Upper lobe of left lung (tissue), 4 donors: ENCODE results near the gene ARL5C.

Experiments used
- EP300 ChIP-seq, 4 donors: sonication (generic); formaldehyde crosslinking; IDR thresholded peaks; one replicate each; pipeline ENCODE4 v1.5.1; 2017; ENCODE audit warnings: antibody characterized with exemption in 4 of 4, control low read depth in 2 of 4
- POLR2A ChIP-seq, 4 donors: fragments of 450-650 bp; IDR thresholded peaks; one replicate each; pipeline ENCODE4 v1.5.1; 2016 to 2017; ENCODE audit warnings: antibody characterized with exemption in 4 of 4, mild to moderate bottlenecking in 2 of 4
- POLR2AphosphoS5 ChIP-seq, 2 donors: sonication (generic); formaldehyde crosslinking; IDR thresholded peaks; one replicate each; pipeline ENCODE4 v1.5.1; 2017; ENCODE audit warnings: antibody characterized with exemption in 2 of 2
- TF ChIP-seq, protein P1 (sequence below), 6 experiments: fragments of 450-650 bp in 4 of 6; fragments of 200-600 bp in 2 of 6; sonication (generic) in 2 of 6; IDR thresholded peaks; one replicate each; pipeline ENCODE4 v1.5.1; 2016 to 2019; ENCODE audit warnings: antibody characterized with exemption in 6 of 6

GRCh38 chr17:39183045-39183444 is 17.1 kb upstream of the ARL5C start:
- TF ChIP-seq, protein P1, sequence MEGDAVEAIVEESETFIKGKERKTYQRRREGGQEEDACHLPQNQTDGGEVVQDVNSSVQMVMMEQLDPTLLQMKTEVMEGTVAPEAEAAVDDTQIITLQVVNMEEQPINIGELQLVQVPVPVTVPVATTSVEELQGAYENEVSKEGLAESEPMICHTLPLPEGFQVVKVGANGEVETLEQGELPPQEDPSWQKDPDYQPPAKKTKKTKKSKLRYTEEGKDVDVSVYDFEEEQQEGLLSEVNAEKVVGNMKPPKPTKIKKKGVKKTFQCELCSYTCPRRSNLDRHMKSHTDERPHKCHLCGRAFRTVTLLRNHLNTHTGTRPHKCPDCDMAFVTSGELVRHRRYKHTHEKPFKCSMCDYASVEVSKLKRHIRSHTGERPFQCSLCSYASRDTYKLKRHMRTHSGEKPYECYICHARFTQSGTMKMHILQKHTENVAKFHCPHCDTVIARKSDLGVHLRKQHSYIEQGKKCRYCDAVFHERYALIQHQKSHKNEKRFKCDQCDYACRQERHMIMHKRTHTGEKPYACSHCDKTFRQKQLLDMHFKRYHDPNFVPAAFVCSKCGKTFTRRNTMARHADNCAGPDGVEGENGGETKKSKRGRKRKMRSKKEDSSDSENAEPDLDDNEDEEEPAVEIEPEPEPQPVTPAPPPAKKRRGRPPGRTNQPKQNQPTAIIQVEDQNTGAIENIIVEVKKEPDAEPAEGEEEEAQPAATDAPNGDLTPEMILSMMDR (IDR thresholded peaks at IDR 0.05), result no peak
- TF ChIP-seq POLR2A (IDR thresholded peaks at IDR 0.05) (no peak), EP300 (IDR thresholded peaks at IDR 0.05) (no peak), POLR2AphosphoS5 (IDR thresholded peaks at IDR 0.05) (no peak)
